Stimulated activated CD4-positive, alpha-beta T cell treated with anti-CD3 and anti-CD28 coated beads, Interleukin-15, amount 100 ng/mL, for 48 hours (primary cell): Measurements from ENCODE around the gene FARP1.

Source experiments
- DNase-seq, 2 donors: peaks; one replicate each; pipeline ENCODE4 v3.0.0-alpha.2; 2020; ENCODE audit warnings: low read depth in 2 of 2

FARP1 gene

GRCh38 chr13:98200211-98200878 is 57.5 kb downstream of the FARP1 start:
- DNase-seq = no peak

- DNase-seq = no peak
Observed at GRCh38 chr13:98201189-98201588, 58.3 kb downstream of the FARP1 start.

GRCh38 chr13:98201984-98202383 is 59.1 kb downstream of the FARP1 start:
- DNase-seq = no peak

- no peak for DNase-seq
Observed at GRCh38 chr13:98203646-98204326, 60.9 kb downstream of the FARP1 start.

- no peak for DNase-seq
Observed at GRCh38 chr13:98204546-98204945, 61.7 kb downstream of the FARP1 start.

GRCh38 chr13:98206946-98207345 is 64.1 kb downstream of the FARP1 start:
- no peak for DNase-seq

- no peak for DNase-seq
Observed at GRCh38 chr13:98207416-98207815, 64.5 kb downstream of the FARP1 start.

- no peak for DNase-seq
Observed at GRCh38 chr13:98208606-98209005, 65.7 kb downstream of the FARP1 start.

GRCh38 chr13:98212763-98213162 is 69.9 kb downstream of the FARP1 start:
- no peak for DNase-seq

- DNase-seq = no peak
Observed at GRCh38 chr13:98213354-98213753, 70.5 kb downstream of the FARP1 start.

GRCh38 chr13:98214008-98214643 is 71.2 kb downstream of the FARP1 start:
- no peak for DNase-seq

- no peak for DNase-seq
Observed at GRCh38 chr13:98214707-98215106, 71.8 kb downstream of the FARP1 start.

- DNase-seq = no peak
Observed at GRCh38 chr13:98215508-98215907, 72.6 kb downstream of the FARP1 start.

- no peak for DNase-seq
Observed at GRCh38 chr13:98216135-98216565, 73.3 kb downstream of the FARP1 start.

- no peak for DNase-seq
Observed at GRCh38 chr13:98216711-98217285, 73.9 kb downstream of the FARP1 start.

- DNase-seq = no peak
Observed at GRCh38 chr13:98217597-98217996, 74.7 kb downstream of the FARP1 start.

GRCh38 chr13:98219685-98220084 is 76.8 kb downstream of the FARP1 start:
- DNase-seq = no peak

GRCh38 chr13:98220271-98220791 is 77.4 kb downstream of the FARP1 start:
- no peak for DNase-seq

GRCh38 chr13:98221234-98221633 is 78.3 kb downstream of the FARP1 start:
- no peak for DNase-seq

GRCh38 chr13:98222081-98222554 is 79.2 kb downstream of the FARP1 start:
- DNase-seq = no peak

- no peak for DNase-seq
Observed at GRCh38 chr13:98222816-98223215, 79.9 kb downstream of the FARP1 start.

GRCh38 chr13:98223741-98224140 is 80.8 kb downstream of the FARP1 start:
- no peak for DNase-seq
